Activated CD8-positive, alpha-beta T cell treated with anti-CD3 and anti-CD28 coated beads for 36 hours (primary cell): Measurements from ENCODE around the gene NUP85. TPM values are rescaled to one million over a fixed set of nuclear protein-coding genes. Genes with fewer than 3 reads are reported as not detected.
A peak's percentile ranks its signal among the peaks of the same experiment; 100 is the strongest.

Experiments used
- ATAC-seq: fragments of 200-7000 bp; cut with Tn5 transposase; one replicate; pipeline ENCODE4 v1.10.0; 2021; ENCODE audit warnings: mild to moderate bottlenecking, moderate library complexity
- CTCF ChIA-PET: fragments of 350-600 bp; sonication (Branson Sonifier 250); formaldehyde crosslinking; loops from one replicate; lab custom pipeline; 2021; ENCODE audit warnings: antibody characterized with exemption; lab: Charles Lee
- POLR2A ChIA-PET: fragments of 350-600 bp; sonication (Branson Sonifier 250); formaldehyde crosslinking; loops from one replicate; lab custom pipeline; 2021; ENCODE audit warnings: antibody characterized with exemption; lab: Charles Lee
- DNase-seq: peaks from one replicate; pipeline ENCODE4 v3.0.0-alpha.2; 2020
- H3K27ac Mint-ChIP-seq: one replicate; pipeline ENCODE4 v1.8.0; 2021; ENCODE audit warnings: mild to moderate bottlenecking, mixed read lengths
- H3K27me3 Mint-ChIP-seq: one replicate; pipeline ENCODE4 v1.8.0; 2021; ENCODE audit warnings: mixed read lengths
- H3K36me3 Mint-ChIP-seq: one replicate; pipeline ENCODE4 v1.8.0; 2021; ENCODE audit warnings: low read depth, mixed read lengths
- H3K4me1 Mint-ChIP-seq: one replicate; pipeline ENCODE4 v1.8.0; 2021; ENCODE audit warnings: low read depth, mixed read lengths
- H3K4me3 Mint-ChIP-seq: one replicate; pipeline ENCODE4 v1.8.0; 2021; ENCODE audit warnings: mild to moderate bottlenecking, moderate library complexity, mixed read lengths
- H3K9me3 Mint-ChIP-seq: one replicate; pipeline ENCODE4 v1.8.0; 2021; ENCODE audit warnings: mixed read lengths
- CTCF ChIP-seq: fragments of 200-600 bp; IDR thresholded peaks from one replicate; pipeline ENCODE4 v1.8.0; 2022; ENCODE audit warnings: antibody characterized with exemption, mild to moderate bottlenecking
- intact Hi-C: fragments of 100-400 bp; cut with micrococcal nuclease; formaldehyde crosslinking; loops from one replicate; pipeline ENCODE4 v1.10.0; 2022
- total RNA-seq, 2 experiments: library from RNA; stranded (reverse); gene quantifications; one replicate each; pipeline ENCODE4 v1.2.3, GENCODE V29; 2021

Gene NUP85
- total RNA-seq, 2 experiments from 2014 or later, result 108 to 116 TPM

DNA sequence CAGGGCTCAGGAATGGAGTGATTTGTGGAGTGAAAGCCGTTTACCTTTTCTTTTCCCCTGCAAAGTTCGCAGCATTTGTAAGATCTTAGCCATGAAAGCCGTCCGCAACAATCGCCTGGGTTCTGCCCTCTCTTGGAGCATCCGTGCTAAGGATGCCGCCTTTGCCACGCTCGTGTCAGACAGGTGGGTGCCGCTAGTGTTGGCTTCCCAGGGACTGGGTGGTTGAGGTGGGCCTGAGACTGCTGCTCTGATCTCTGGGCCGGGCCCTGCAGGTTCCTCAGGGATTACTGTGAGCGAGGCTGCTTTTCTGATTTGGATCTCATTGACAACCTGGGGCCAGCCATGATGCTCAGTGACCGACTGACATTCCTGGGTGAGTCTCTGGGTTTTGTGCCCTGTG lies 27.3 kb downstream of the NUP85 start:
- CTCF ChIA-PET, result interaction anchor here (1.2 kb wide), 1 partner anchor 400 kb away, joined by 3 read pairs; the partner anchor contains the start of gene SMIM5

DNA sequence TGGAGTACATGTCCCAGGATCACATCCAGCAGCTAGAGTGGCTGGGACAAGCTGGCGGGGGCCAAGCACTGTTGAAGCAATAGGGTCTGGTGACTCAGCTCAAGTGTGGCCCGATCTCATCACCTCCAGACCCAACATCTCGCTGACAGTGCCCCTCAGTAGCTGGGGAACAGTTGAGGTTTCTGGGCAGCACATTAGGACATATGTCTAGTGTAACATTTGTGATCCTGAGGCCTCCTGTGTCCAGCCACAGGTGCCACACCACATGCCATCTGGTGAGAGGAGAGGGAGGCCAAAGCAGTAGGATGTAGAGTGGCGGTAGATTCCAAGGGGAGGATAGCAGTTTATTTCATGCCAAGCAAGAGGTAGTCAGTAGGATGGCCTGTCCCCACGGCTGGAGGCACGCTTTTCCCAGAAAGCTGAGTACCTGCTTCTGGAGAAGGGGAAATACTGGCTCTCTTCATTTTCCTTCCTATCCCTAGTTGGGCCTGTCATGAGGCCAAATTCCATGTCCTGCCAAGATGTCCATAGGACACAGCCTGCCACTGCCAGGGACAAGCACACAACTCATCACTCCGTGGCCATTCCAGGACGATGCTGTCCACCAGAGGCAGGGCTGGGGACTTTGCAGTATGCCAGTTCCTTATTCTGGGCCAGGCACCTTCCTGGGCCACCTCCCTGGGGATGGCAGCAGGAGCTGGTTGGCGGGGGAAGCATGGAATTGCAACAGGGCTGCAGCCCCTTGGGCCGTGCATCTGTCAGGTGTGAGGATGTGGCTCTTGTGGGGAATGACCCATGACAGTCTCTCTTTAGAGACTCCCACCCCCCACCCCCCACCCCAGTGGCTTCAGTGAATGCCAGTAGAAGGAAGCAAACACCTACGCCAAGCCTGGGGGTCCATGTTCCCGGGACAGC lies 31.9 kb downstream of the NUP85 start:
- POLR2A ChIA-PET, result interaction anchor here (1.0 to 6.9 kb wide), 5 partner anchors 9 to 169 kb away, joined by 3 to 50 read pairs (median 6); partner anchors contain the start of genes GGA3, MIF4GD and MRPS7
- intact Hi-C loops, result no loop called here
- no peak for TF ChIP-seq CTCF
- Mint-ChIP-seq H3K4me1 (peaks cover 22% of the 10 kb centered on the region), H3K27me3 (no peaks in the 10 kb centered on the region), H3K27ac (peak overlapping the region; percentile 61), H3K36me3 (peaks cover 50% of the 10 kb centered on the region), H3K4me3 (no peak overlapping the region), H3K9me3 (no peaks in the 10 kb centered on the region)
- CTCF ChIA-PET, result interaction anchor here (0.9 to 6.5 kb wide), 10 partner anchors 8 to 124 kb away, joined by 3 to 75 read pairs (median 11); partner anchors contain the start of genes GGA3 and MRPS7
- DNase-seq, result no peak
- no peak for ATAC-seq

More for the DNA sequence above, 27.3 kb downstream of the NUP85 start:
- intact Hi-C loops, result no loop called here
- Mint-ChIP-seq H3K9me3 (no peaks in the 10 kb centered on the region), H3K27me3 (no peaks in the 10 kb centered on the region), H3K27ac (no peak overlapping the region), H3K36me3 (peaks cover 39% of the 10 kb centered on the region), H3K4me1 (no peaks in the 10 kb centered on the region), H3K4me3 (no peak overlapping the region)
- no peak for TF ChIP-seq CTCF
- POLR2A ChIA-PET, result interaction anchor here (1.0 to 1.4 kb wide), 2 partner anchors 28 to 38 kb away, joined by 3 to 4 read pairs; partner anchors contain the start of gene MIF4GD
- ATAC-seq (no peak), DNase-seq (no peak)

GRCh38 chr17:75238020-75238580 lies 32.6 kb downstream of the NUP85 start:
- intact Hi-C loops, result no loop called here
- H3K27ac Mint-ChIP-seq, result peak overlapping the region; percentile 13

DNA sequence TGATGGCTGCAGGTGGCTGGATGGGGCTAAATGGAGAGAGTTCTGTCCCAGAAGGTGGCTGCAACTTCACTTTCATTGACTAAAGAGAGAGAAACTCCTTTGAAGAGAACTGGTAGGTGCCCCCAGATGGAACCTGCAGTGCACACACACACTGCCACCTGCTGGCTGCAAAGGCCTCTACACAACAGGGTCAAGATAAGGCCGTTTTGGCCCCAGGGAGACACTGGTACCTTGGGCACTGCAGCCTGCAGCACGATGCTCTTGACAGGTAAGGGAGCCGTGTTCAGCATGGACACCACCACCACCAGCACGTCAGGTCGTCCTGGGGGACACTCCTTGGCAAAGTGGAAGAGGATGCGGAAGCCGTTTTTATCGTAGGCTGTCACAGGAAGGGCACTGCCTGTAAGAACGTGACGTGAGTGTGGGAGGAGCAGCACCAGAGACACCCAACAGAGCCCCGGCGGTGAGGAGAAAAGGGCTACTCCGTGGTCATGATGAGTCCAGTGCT lies 33.3 kb downstream of the NUP85 start:
- ChIA-PET CTCF (interaction anchor here (0.6 to 6.6 kb wide), 14 partner anchors 10 to 174 kb away, joined by 3 to 75 read pairs (median 12); partner anchors contain the start of genes GGA3, MIF4GD, MRPS7 and NUP85), POLR2A (interaction anchor here (0.7 to 6.9 kb wide), 8 partner anchors 10 to 129 kb away, joined by 3 to 50 read pairs (median 6); partner anchors contain the start of genes ARMC7, GGA3, MIF4GD and MRPS7)
- intact Hi-C loops, result no loop called here
- H3K4me3 Mint-ChIP-seq, result no peak overlapping the region
- H3K4me1 Mint-ChIP-seq, result peaks cover 36% of the 10 kb centered on the region
- H3K36me3 Mint-ChIP-seq, result peaks cover 52% of the 10 kb centered on the region
- H3K9me3 Mint-ChIP-seq, result no peaks in the 10 kb centered on the region
- peak; percentile 73 for TF ChIP-seq CTCF
- DNase-seq (peak; percentile 73), ATAC-seq (peak; percentile 66)
- H3K27ac Mint-ChIP-seq, result peak overlapping the region; percentile 76
- no peaks in the 10 kb centered on the region for H3K27me3 Mint-ChIP-seq

More at GRCh38 chr17:75238020-75238580, 32.6 kb downstream of the NUP85 start:
- H3K4me3 Mint-ChIP-seq, result no peak overlapping the region
- ChIA-PET POLR2A (interaction anchor here (0.7 to 6.9 kb wide), 5 partner anchors 23 to 168 kb away, joined by 3 to 50 read pairs (median 4); partner anchors contain the start of genes GGA3, MIF4GD and MRPS7), CTCF (interaction anchor here (0.6 to 6.5 kb wide), 12 partner anchors 9 to 174 kb away, joined by 3 to 75 read pairs (median 12); partner anchors contain the start of genes GGA3 and MRPS7)
- no peak for TF ChIP-seq CTCF
- peaks cover 30% of the 10 kb centered on the region for H3K4me1 Mint-ChIP-seq
- no peak for ATAC-seq
- H3K9me3 Mint-ChIP-seq, result no peaks in the 10 kb centered on the region
- H3K27me3 Mint-ChIP-seq, result no peaks in the 10 kb centered on the region
- DNase-seq, result no peak
- H3K36me3 Mint-ChIP-seq, result peaks cover 48% of the 10 kb centered on the region
